HG03159 (cell line): ENCODE results near the gene SDK2.
"Not testable (repeated sequence)": the region's sequence is repeated elsewhere in the genome, so short reads cannot be mapped to it uniquely, and the experiment has no call there.

ENCODE experiments used
- ATAC-seq: cut with Tn5 transposase; IDR thresholded peaks from one replicate; pipeline ENCODE4 v1.9.1; 2021; ENCODE audit warnings: mild to moderate bottlenecking, moderate library complexity; ENCODE audit not compliant: unreplicated experiment

SDK2 gene

DNA sequence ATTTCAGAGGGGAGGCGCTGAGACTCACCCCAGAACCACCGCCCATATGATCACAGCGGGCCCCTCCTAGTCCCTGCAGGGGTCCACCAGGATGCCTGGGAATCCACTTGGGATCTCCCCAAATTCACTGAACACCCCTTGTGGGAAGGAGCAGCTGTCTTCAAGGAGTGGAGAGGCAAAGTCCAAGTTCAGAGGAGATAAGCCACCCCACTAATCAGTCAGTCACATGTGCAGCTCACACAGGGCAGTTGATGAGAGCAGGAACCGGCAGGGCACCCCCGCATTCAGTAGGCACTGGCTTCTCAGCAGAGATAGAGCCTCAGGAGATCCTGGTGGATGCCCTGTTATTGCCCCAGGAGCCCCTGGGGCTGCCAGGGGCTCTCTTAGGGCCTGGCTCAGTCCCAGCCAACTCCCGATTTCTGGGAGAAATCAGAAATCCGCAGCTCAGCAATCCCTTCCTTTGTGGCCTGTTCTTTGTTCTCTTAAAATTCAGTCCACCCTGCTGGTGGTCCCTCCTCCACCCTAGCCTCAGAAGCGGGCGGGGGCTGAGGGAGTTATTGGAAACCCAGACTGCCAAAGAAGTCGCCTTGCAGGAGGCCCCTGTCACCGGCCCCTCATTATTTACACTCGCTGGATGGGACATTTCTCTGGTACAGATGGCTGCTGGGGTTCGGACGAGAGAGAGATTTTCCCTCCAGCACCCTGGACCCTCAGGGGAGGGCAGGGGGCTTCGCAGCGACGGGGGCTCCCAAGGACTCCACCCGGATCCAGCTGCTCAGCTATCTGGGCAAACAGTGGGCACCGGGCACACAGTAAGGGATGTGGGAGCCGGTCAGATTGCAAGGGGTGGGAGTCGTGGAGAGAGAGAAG, 334.3 kb downstream of the SDK2 start:
- ATAC-seq = no peak

GRCh38 chr17:73308959-73309358, 335.3 kb downstream of the SDK2 start:
- ATAC-seq = not testable (repeated sequence)

DNA sequence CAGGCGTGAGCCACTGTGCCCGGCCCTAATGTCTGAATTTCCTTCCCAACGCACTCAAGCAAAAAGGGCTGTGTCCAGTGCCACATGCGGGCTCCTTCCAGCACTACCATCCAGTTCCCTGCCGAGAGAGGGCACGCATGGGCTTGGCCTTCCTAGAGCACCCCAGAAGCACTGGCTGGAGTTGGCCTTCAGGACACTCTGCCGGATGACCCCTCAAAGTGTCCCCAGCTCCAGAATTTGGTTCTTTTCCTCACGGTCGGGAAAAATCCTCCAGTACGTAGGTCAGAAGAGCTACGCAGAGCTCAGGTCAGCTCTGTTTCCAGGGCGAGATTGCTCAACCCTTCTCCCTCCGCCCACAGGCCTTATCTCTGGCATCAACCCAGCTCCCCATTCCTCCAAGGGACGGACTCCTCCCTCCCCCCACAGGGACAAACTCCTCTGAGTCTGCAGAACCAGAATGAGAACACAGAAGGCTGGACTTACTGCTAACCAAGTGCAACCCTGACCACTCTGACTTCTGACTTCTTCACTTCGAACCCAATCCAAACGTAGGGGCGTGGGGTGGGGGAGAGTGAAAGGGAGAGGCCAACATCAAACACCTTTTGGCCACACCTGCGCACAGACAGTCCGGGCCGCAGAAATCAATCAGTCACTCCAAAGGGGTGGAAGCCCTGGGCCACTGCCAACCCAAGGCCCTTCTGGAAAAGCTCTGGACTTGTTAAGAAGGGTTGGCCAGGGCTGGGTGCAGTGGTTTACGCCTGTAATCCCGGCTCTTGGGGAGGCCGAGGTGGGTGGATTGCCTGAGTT, 336.0 kb downstream of the SDK2 start:
- ATAC-seq = no peak

DNA sequence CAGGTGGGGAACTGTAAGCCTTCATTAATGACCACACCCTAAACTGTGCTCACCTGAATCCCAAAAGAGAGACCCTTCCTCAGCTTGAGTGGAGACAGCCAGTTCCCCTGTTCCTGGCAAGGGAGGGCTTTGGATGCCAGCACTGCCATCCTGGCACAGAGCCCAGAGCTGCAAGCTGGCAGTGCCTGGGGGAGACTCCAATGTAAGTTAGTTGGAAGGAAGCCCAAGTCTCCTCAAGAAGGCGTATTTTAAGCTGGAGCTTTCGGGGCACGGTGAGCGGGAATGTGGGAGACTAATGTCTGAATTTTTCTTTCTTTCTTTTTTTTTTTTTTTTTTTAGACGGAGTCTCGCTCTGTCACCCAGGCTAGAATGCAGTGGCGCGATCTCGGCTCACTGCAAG, 337.1 kb downstream of the SDK2 start:
- ATAC-seq = no peak

DNA sequence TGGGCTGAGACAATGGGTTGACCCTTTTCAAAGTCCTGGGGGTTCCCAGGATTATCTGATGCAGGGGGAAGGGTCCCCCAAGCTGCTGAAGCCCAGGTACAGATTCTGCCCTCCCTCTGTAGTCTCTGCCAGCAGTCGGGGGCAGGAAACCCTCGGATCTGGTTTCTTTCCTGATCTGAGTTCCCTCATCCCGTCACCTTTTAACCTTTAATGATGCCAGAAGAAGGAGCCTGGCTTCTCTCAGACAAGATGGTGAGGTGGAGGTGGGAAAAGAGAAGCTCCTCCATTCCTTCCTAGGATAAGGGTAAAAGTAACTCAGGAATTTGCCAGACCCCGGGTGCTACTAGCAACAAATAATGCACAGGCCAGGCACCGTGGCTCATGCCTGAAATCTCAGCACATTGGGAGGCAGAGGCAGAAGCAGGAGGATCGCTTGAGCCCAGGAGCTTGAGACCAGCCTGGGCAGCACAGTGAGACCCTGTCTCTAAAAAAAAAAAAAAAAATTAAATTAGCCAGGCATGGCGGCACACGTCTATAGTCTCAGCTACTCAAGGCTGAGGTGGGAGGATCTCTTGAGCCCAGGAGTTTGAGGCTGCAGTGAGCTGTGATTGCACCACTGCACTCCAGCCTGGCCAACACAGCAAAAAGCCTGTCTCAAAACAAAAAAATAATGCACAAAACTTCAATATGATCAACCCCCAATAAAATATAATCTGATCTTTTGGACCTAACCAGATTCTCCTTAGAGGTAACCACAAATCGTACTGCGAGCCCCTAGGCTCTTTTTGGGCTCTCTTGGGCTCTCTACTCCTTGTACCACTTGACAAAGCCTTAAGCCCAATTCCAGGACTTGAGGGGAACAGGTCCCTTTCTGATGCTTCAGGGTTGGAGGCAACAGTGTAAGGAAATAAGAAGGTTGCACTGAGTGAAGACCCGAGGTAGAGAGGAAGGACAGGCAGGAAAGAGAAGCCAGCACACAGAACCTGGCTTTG, 338.1 kb downstream of the SDK2 start:
- no peak for ATAC-seq

DNA sequence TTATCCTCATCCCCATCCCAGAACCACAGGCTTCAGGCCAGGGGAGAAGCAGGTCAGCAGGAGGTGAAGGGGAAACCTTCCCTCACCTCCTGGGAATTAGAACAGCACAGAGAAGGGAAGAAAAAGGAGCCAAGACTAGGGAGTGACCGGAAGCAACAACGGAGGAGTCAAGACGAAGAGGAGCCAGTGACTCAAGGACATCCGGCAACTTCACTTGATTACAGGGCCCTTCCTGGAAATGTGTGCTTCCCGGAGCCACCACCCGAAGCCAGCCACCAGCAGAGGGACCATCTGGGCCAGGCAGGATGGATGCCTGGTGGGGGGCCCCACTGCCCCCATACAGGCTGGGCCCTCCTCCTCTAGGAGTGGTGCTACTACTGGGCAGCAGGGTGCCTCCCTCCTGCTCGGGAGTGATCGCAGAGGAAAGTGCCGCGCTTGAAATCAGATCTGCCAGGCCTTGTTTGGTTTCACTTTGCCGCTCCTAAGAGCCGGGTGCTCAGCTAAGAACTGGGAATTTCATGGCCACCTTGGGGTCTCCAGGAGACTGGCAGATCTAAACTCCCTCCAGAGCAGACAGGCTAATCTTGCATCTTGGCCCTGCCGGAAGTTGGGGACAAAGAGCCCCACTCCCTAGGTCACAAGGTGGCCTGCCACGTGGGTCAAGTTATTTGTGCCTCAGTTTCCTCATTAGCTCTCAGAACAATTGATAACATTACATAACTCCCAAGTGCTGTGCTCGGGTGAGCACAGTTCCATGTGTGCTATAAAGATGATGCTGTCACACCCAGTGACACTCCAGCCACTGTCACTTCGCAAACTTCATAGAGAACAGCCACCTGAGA, 339.1 kb downstream of the SDK2 start:
- ATAC-seq = no peak

- ATAC-seq = no peak
Observed at GRCh38 chr17:73304438-73304837, 339.8 kb downstream of the SDK2 start.

GRCh38 chr17:73302189-73302588, 342.1 kb downstream of the SDK2 start:
- ATAC-seq = no peak

DNA sequence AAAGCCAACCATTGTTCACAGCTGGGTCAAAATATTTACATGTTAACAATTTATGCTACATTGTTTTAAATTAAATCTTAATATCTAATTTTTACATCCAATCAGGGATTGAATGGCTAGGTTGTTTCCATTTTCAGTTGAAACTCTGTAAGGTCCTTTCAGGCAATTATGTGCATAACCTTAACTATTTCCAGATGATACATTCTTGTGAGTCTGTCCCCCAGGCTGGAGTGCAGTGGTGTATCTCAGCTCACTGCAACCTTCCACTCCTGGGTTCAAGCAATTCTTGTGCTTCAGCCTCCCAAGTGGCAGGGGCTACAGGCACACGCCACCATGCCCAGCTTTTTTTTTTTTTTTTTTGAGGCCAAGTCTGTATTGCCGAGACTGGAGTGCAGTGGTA, 342.9 kb downstream of the SDK2 start:
- ATAC-seq = no peak

DNA sequence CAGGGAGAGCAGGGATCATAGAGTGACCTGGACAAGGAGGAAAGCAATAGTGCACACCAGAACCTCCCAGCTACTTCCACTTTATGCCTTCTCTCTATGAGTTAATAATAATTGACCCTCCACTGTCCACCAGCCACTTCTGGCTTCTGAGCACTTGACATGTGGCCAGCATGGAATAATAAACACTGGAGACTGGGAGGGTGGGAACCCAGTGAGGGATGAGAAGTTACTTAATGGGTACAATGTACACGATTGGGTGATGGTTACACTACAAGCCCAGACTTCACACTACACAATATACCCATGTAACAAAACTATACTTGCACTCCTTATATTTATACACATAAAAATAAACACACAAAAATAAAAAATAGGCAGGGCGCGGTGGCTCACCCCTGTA, 343.9 kb downstream of the SDK2 start:
- no peak for ATAC-seq

- ATAC-seq = no peak
Observed at GRCh38 chr17:73297934-73298861, 346.0 kb downstream of the SDK2 start.

DNA sequence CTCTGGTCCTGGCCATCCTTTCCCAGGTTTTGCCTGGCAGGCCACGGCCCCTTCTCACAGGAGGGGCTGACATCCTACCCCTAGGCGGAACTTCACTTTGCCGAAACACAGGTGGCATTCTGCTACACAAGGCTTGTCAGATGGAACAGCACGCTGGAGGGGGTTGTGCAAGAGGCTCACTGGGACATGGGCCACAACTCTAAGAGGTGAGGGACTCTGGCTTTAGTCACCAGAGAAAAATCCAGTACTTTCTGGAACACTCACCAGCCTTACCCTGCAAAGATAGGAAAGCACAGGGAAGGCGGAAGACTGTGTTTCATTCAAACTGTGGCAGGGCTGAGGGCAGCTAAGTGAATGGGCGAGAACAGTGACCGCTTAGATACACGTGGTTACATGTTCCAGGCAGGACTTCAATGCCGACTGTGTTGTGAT, 350.7 kb downstream of the SDK2 start:
- ATAC-seq = no peak

- ATAC-seq = no peak
Observed at GRCh38 chr17:73293031-73293430, 351.2 kb downstream of the SDK2 start.

DNA sequence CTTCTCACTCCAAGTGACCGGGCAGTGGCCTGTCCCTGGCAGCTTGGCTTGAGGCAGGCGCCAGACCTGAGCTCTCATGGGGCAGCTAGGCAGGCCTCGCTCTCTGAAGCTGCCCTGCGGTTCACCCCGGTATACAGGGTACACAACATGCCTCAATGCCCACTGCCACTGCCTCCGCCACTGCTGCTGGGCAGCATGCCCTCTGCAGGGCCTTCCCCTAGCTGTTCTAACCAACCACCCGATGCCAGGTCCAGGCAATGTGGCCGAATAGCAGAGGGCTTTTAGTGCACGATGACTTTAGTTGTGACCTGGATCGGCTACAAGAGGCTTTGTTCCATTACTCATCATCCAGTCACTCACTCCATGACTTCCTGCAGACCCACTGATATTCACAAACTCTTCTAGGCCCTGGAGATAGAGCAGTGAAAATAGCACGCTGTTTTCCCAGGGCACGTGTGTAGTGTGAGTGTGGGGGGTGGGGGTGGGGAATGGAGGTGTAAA, 352.2 kb downstream of the SDK2 start:
- no peak for ATAC-seq

GRCh38 chr17:73291260-73291801, 352.9 kb downstream of the SDK2 start:
- ATAC-seq = peak; percentile 60

- ATAC-seq = peak; percentile 53
Observed at GRCh38 chr17:73290399-73291259, 353.6 kb downstream of the SDK2 start.

DNA sequence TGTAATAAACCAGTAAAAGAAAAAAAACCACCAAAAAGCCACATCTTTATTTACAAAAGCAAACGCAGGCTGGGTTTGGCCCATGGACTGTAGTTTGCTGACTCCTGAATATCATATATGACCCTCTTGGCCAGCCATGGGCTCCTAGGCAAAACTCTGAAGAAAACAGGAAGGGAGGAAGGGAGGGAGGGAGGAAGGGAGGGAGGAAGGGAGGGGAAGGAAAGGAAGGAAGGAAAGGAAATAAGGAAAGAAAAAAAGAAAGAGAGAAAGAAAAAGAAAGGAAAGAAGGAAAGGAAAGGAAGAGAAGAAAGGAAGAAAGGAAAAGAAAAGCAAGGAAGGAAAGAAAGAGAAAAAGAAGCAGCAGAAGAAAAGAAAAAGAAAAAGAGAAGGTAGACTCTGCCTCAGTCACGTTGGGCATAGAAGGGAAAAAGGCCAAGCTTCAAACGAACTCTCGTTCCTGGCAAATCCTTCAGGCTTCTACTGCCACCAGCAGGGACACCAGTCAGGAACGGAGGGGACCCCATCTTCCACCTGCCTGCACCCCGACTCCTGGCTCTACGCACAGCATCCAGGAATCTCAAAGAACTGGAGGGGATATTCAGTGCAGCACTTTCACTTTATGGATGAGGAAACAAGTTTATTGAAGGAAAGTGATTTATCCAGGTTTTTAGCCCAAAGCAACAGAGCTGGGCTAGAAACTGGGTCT, 354.5 kb downstream of the SDK2 start:
- no peak for ATAC-seq
